ENCODE data around the gene HESX1.

The HESX1 gene

GRCh38 chr3:57199895-57200297, at the start of gene HESX1:
Gene HESX1 (minus strand): TSS chr3:57199978. CDS start chr3:57199918, 60 bp downstream.
- no peak for DNase-seq

GRCh38 chr3:57244946-57245345, 45.2 kb upstream of the HESX1 start:
- DNase-seq: no peak

- DNase-seq: no peak
Observed at GRCh38 chr3:57234613-57235575, 35.1 kb upstream of the HESX1 start.

GRCh38 chr3:57233799-57234198, 34.0 kb upstream of the HESX1 start:
- no peak for DNase-seq

GRCh38 chr3:57230006-57230405, 30.2 kb upstream of the HESX1 start:
- DNase-seq: no peak

- peak in 1 of 2 experiments; percentile 1 for DNase-seq
Observed at GRCh38 chr3:57227930-57228751, 28.4 kb upstream of the HESX1 start.

GRCh38 chr3:57227204-57227929, 27.6 kb upstream of the HESX1 start, which contains the start of gene APPL1:
Gene APPL1 (plus strand): TSS chr3:57227729. CDS start chr3:57227884, 155 bp downstream.
- peak; percentile 73 to 90 for DNase-seq

GRCh38 chr3:57226176-57226575, 26.4 kb upstream of the HESX1 start:
- DNase-seq: no peak

- DNase-seq: no peak
Observed at GRCh38 chr3:57224856-57225255, 25.1 kb upstream of the HESX1 start.

- DNase-seq: no peak
Observed at GRCh38 chr3:57221883-57222282, 22.1 kb upstream of the HESX1 start.

GRCh38 chr3:57206423-57206822, 6.6 kb upstream of the HESX1 start:
- DNase-seq: no peak

GRCh38 chr3:57194641-57195040, 5.1 kb downstream of the HESX1 start:
- DNase-seq: no peak

GRCh38 chr3:57192028-57192427, 7.8 kb downstream of the HESX1 start:
- DNase-seq: no peak

GRCh38 chr3:57184526-57184925, 15.3 kb downstream of the HESX1 start:
- DNase-seq: no peak

- DNase-seq: no peak
Observed at GRCh38 chr3:57179580-57180410, 20.0 kb downstream of the HESX1 start.

GRCh38 chr3:57176045-57176444, 23.7 kb downstream of the HESX1 start:
- DNase-seq: no peak

GRCh38 chr3:57173687-57174086, 26.1 kb downstream of the HESX1 start:
- DNase-seq: no peak

GRCh38 chr3:57170946-57171345, 28.8 kb downstream of the HESX1 start:
- DNase-seq: no peak

- peak; percentile 26 to 66 for DNase-seq
Observed at GRCh38 chr3:57169872-57170623, 29.7 kb downstream of the HESX1 start.

GRCh38 chr3:57169108-57169507, 30.7 kb downstream of the HESX1 start:
- no peak for DNase-seq

- no peak for DNase-seq
Observed at GRCh38 chr3:57168151-57168550, 31.6 kb downstream of the HESX1 start.

Measured in NCI-H1930 (cell line).